H1 (cell line): ENCODE results near the gene ADAMTS9. TPM values are rescaled to one million over a fixed set of nuclear protein-coding genes. Genes with fewer than 3 reads are reported as not detected.

Experiments
- CTCF ChIA-PET: fragments of 300-600 bp; sonication (Branson Sonifier 250); formaldehyde crosslinking; loops from one replicate; lab custom pipeline; 2021; ENCODE audit not compliant: partially characterized antibody; lab: Charles Lee
- POLR2A ChIA-PET: fragments of 300-600 bp; sonication (Branson Sonifier 250); formaldehyde crosslinking; loops from one replicate; lab custom pipeline; 2021; ENCODE audit warnings: inconsistent platforms; ENCODE audit not compliant: partially characterized antibody; lab: Charles Lee
- DNase-seq, 2 experiments: peaks; one replicate each; pipeline versions ENCODE4 v3.0.0 to v3.0.0-alpha.2; 2010 to 2022; ENCODE audit warnings: low spot score in 2 of 2, low read depth in 1 of 2, mixed read lengths in 1 of 2
- FAIRE-seq: peaks from 2 replicates; lab custom pipeline; 2011; peaks lifted over from hg19 to GRCh38; lab: Jason Lieb, UNC
- H2AFZ ChIP-seq: 2 replicates; pipeline ENCODE4 v1.8.1; 2012; ENCODE audit warnings: low read length, inconsistent platforms
- H2AK5ac ChIP-seq: 2 replicates; pipeline ENCODE4 v1.6.1; 2013; ENCODE audit warnings: low read depth, low read length
- H2BK120ac ChIP-seq: replicated peaks from 2 replicates; pipeline ENCODE3; 2013; ENCODE audit warnings: low read depth, low read length, inconsistent platforms
- H2BK12ac ChIP-seq: 2 replicates; pipeline ENCODE4 v1.6.1; 2013; ENCODE audit warnings: low read depth, low read length
- H2BK15ac ChIP-seq: 2 replicates; pipeline ENCODE4 v1.6.1; 2013; ENCODE audit warnings: low read length
- H2BK20ac ChIP-seq: 2 replicates; pipeline ENCODE4 v1.6.1; 2013; ENCODE audit warnings: low read length
- H2BK5ac ChIP-seq: 2 replicates; pipeline ENCODE4 v1.6.1; 2013; ENCODE audit warnings: low read depth, low read length
- H3K14ac ChIP-seq: 2 replicates; pipeline ENCODE4 v1.6.1; 2013; ENCODE audit warnings: inconsistent platforms; ENCODE audit not compliant: insufficient read length
- H3K18ac ChIP-seq: 2 replicates; pipeline ENCODE4 v1.6.1; 2013; ENCODE audit warnings: low read length; ENCODE audit errors: extremely low read depth
- H3K23ac ChIP-seq: 2 replicates; pipeline ENCODE4 v1.6.1; 2013; ENCODE audit warnings: inconsistent platforms; ENCODE audit not compliant: insufficient read length
- H3K23me2 ChIP-seq: 2 replicates; pipeline ENCODE4 v1.6.1; 2013; ENCODE audit warnings: low read depth, low read length
- H3K27ac ChIP-seq: 2 replicates; pipeline ENCODE4 v1.6.1; 2011; ENCODE audit warnings: low read depth, low read length, inconsistent platforms
- H3K27me3 ChIP-seq, 4 experiments: replicated peaks in 1 of 4; 1 replicate in 1 of 4; 2 replicates in 3 of 4; pipeline versions ENCODE4 v1.6.1 to v1.8.1; 2011 to 2013; ENCODE audit warnings: low read length in 3 of 4, mild to moderate bottlenecking in 3 of 4, inconsistent platforms in 2 of 4, mixed read lengths in 2 of 4, moderate library complexity in 1 of 4; ENCODE audit not compliant: control insufficient read depth in 3 of 4, insufficient read depth in 3 of 4; ENCODE audit errors: extremely low read depth in 1 of 4
- H3K36me3 ChIP-seq, 4 experiments: 2 replicates each; pipeline versions ENCODE4 v1.6.1 to v1.8.1; 2011 to 2013; ENCODE audit warnings: mild to moderate bottlenecking in 4 of 4, low read length in 3 of 4, moderate library complexity in 2 of 4, control low read depth in 1 of 4, inconsistent platforms in 1 of 4; ENCODE audit not compliant: insufficient read depth in 4 of 4, control insufficient read depth in 2 of 4
- H3K4ac ChIP-seq: replicated peaks from 2 replicates; pipeline ENCODE3; 2013; ENCODE audit warnings: low read length, low read depth, mixed read lengths, inconsistent platforms; ENCODE audit not compliant: insufficient read length
- H3K4me1 ChIP-seq, 4 experiments: replicated peaks in 1 of 4; 1 replicate in 1 of 4; 2 replicates in 3 of 4; pipeline versions ENCODE4 v1.6.1 to v1.8.1; 2011 to 2013; ENCODE audit warnings: low read length in 3 of 4, inconsistent platforms in 2 of 4, mixed read lengths in 1 of 4; ENCODE audit not compliant: insufficient read depth in 4 of 4, control insufficient read depth in 3 of 4
- H3K4me2 ChIP-seq, 2 experiments: 2 replicates each; pipeline versions ENCODE4 v1.6.1 to v1.8.1; 2011 to 2013; ENCODE audit warnings: low read depth in 2 of 2, low read length in 2 of 2, control low read depth in 1 of 2, inconsistent platforms in 1 of 2, mild to moderate bottlenecking in 1 of 2; ENCODE audit not compliant: insufficient read depth in 1 of 2
- H3K4me3 ChIP-seq, 4 experiments: fragments of 200-600, 300-600 bp in 1 of 4; sonication (generic), shearing (Covaris generic), sonication (Bioruptor Twin) in 1 of 4; 2 replicates each; pipeline versions ENCODE4 v1.5.1 to v1.8.1; 2011 to 2016; ENCODE audit warnings: low read length in 4 of 4, low read depth in 3 of 4, control low read depth in 2 of 4, inconsistent platforms in 2 of 4, mild to moderate bottlenecking in 2 of 4, mixed read lengths in 1 of 4, moderate library complexity in 1 of 4; ENCODE audit not compliant: insufficient read depth in 2 of 4; ENCODE audit errors: extremely low read depth in 1 of 4
- H3K56ac ChIP-seq: replicated peaks from 2 replicates; pipeline ENCODE3; 2013; ENCODE audit warnings: low read depth, mild to moderate bottlenecking, mixed read lengths, low read length, inconsistent platforms; ENCODE audit not compliant: insufficient read length
- H3K79me1 ChIP-seq: 2 replicates; pipeline ENCODE4 v1.6.1; 2013; ENCODE audit warnings: low read depth, low read length, control low read depth
- H3K79me2 ChIP-seq, 2 experiments: 2 replicates each; pipeline versions ENCODE4 v1.6.1 to v1.8.1; 2012 to 2013; ENCODE audit warnings: low read length in 2 of 2, mild to moderate bottlenecking in 2 of 2, inconsistent platforms in 1 of 2; ENCODE audit not compliant: insufficient read depth in 2 of 2, control insufficient read depth in 1 of 2
- H3K9ac ChIP-seq, 4 experiments: replicated peaks in 1 of 4; 1 replicate in 1 of 4; 2 replicates in 3 of 4; pipeline versions ENCODE4 v1.6.1 to v1.8.1; 2011 to 2013; ENCODE audit warnings: low read depth in 3 of 4, low read length in 3 of 4, control low read depth in 2 of 4, mild to moderate bottlenecking in 2 of 4, moderate library complexity in 2 of 4, inconsistent platforms in 1 of 4; ENCODE audit errors: extremely low read depth in 1 of 4
- H3K9me3 ChIP-seq, 2 experiments: 2 replicates each; pipeline versions ENCODE4 v1.6.1 to v1.8.1; 2012 to 2013; ENCODE audit warnings: mild to moderate bottlenecking in 2 of 2, moderate library complexity in 2 of 2, control low read depth in 1 of 2, inconsistent platforms in 1 of 2, low read depth in 1 of 2, low read length in 1 of 2, mixed read lengths in 1 of 2; ENCODE audit not compliant: insufficient read depth in 2 of 2
- H4K20me1 ChIP-seq, 2 experiments: replicated peaks in 1 of 2; 2 replicates each; pipeline versions ENCODE3 to v1.8.1; 2011 to 2013; ENCODE audit warnings: inconsistent platforms in 2 of 2, low read length in 2 of 2, mild to moderate bottlenecking in 1 of 2; ENCODE audit not compliant: insufficient read depth in 2 of 2, control insufficient read depth in 1 of 2
- H4K5ac ChIP-seq: 2 replicates; pipeline ENCODE4 v1.6.1; 2013; ENCODE audit warnings: low read length, low read depth, mixed read lengths, inconsistent platforms; ENCODE audit not compliant: insufficient read length
- H4K8ac ChIP-seq: 2 replicates; pipeline ENCODE4 v1.8.0; 2013; ENCODE audit warnings: mild to moderate bottlenecking, moderate library complexity, low read length, inconsistent platforms; ENCODE audit not compliant: insufficient read depth; ENCODE audit errors: extremely low read depth
- H4K91ac ChIP-seq: replicated peaks from 2 replicates; pipeline ENCODE3; 2013; ENCODE audit warnings: low read length, mixed read lengths, inconsistent platforms; ENCODE audit not compliant: insufficient read length
- EZH2 ChIP-seq: fragments of 200-600 bp; sonication (generic); IDR thresholded peaks from 2 replicates; pipeline ENCODE4 v1.7.1; 2012; ENCODE audit warnings: low read depth, mild to moderate bottlenecking, moderate library complexity, low read length, inconsistent platforms; ENCODE audit not compliant: severe bottlenecking
- HDAC2 ChIP-seq, 2 experiments: fragments of 300-600 bp in 1 of 2; sonication (generic) in 1 of 2; IDR thresholded peaks; 2 replicates each; pipeline ENCODE4 v1.6.1; 2011 to 2012; ENCODE audit warnings: low read depth in 2 of 2, low read length in 2 of 2, mild to moderate bottlenecking in 2 of 2, moderate library complexity in 2 of 2, borderline replicate concordance in 1 of 2, inconsistent platforms in 1 of 2
- SIN3A ChIP-seq, 2 experiments: IDR thresholded peaks in 1 of 2; conservative IDR thresholded peaks in 1 of 2; 2 replicates each; pipeline ENCODE4 v1.6.1; 2011 to 2012; ENCODE audit warnings: low read length in 2 of 2, improper control_type of control experiment in 1 of 2, low read depth in 1 of 2, mild to moderate bottlenecking in 1 of 2
- TAF1 ChIP-seq: IDR thresholded peaks from 2 replicates; pipeline ENCODE4 v1.6.1; 2011; ENCODE audit warnings: mild to moderate bottlenecking, low read depth, low read length
- WGBS, 2 experiments: shearing (Covaris generic) in 1 of 2; methylation state at CpG; one replicate each; pipeline versions ENCODE4 v1.1.6 to v1.1.7; 2013 to 2015; ENCODE audit warnings: low lambda C conversion rate in 2 of 2, mixed read lengths in 2 of 2, inconsistent platforms in 1 of 2, low coverage in 1 of 2, missing lambda C conversion rate in 1 of 2; ENCODE audit not compliant: insufficient replicate concordance in 2 of 2, insufficient coverage in 1 of 2, insufficient read length in 1 of 2; ENCODE audit errors: extremely low coverage in 1 of 2, missing lambda C conversion rate in 1 of 2; 5-methylcytosine and 5-hydroxymethylcytosine counted together
- polyA plus RNA-seq, 7 experiments: library from polyadenylated mRNA; depleted of rRNA in 3 of 7; stranded (reverse) in 5 of 7; unstranded in 2 of 7; fragments of >200 nt in 5 of 7; fragments of 200-250 nt in 2 of 7; gene quantifications; 1 replicate in 5 of 7; 2 replicates in 1 of 7; 4 replicates in 1 of 7; pipeline versions ENCODE4 v1.2.1 to v1.2.3, GENCODE V29; 2011 to 2013; ENCODE audit warnings: missing spikeins in 2 of 7, mixed read lengths in 2 of 7
- total RNA-seq: library from RNA; stranded (reverse); fragmentation: NEBNext Ultra II Directional; extraction: Animal tissue kit (Norgen Biotek cat#: 25700); gene quantifications from 2 replicates; pipeline ENCODE4 v1.2.1, GENCODE V29; 2021

The ADAMTS9 gene
- total and polyA plus RNA-seq, 2 of the 8 experiments (the other 6 are each of a cell fraction or from before 2014, with no cell fraction given), result 0.20 to 0.41 TPM

DNA sequence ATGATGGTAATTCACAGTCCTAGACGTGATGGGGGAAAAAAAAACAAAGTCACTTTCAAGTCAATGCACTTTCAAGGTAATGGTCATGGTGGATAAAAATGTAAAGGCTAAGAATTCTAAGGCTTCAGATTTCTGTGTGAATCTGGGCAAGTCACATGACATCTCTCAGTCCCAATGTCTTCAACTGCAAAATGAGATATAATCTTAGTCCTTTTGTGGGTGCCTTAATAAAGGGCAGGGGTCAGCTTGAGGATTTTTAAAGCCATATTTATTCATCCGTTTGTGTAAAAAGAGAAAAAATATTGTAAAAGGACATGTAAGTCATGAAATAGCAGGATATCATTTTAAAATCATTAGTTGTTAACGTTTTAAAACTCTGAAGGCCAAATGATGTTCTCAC, 83.5 kb downstream of the ADAMTS9 start:
- no peak overlapping the region for H3K4me2 ChIP-seq
- no peaks in the 10 kb centered on the region for H3K23me2 ChIP-seq
- H2AFZ ChIP-seq, result no peak overlapping the region
- no peak overlapping the region for H4K5ac ChIP-seq
- no peak overlapping the region for H3K18ac ChIP-seq
- no peak overlapping the region for H3K23ac ChIP-seq
- H3K4me1 ChIP-seq, result no peaks in the 10 kb centered on the region
- no peak overlapping the region for H3K4me3 ChIP-seq
- FAIRE-seq, result no peak
- no peaks in the 10 kb centered on the region for H3K79me1 ChIP-seq
- H2BK20ac ChIP-seq, result no peak overlapping the region
- H4K20me1 ChIP-seq, result no peaks in the 10 kb centered on the region
- 80% methylated on average over 3 of the region's 3 CpGs; no CpG with 5 or more reads in 1 of the 2 experiments for WGBS, 2 experiments
- no peak overlapping the region for H4K8ac ChIP-seq
- H2BK15ac ChIP-seq, result no peak overlapping the region
- ChIA-PET POLR2A (interaction anchor here (0.5 kb wide), 1 partner anchor 77 kb away, joined by 3 read pairs; no protein-coding TSS in a partner anchor), CTCF (interaction anchor here (1.2 kb wide), 1 partner anchor 23 kb away, joined by 3 read pairs; no protein-coding TSS in a partner anchor)
- H3K4ac ChIP-seq, result no peak overlapping the region
- no peak overlapping the region for H2AK5ac ChIP-seq
- no peak overlapping the region for H3K14ac ChIP-seq
- no peak overlapping the region for H2BK5ac ChIP-seq
- no peak overlapping the region for H2BK120ac ChIP-seq
- H3K36me3 ChIP-seq, result no peaks in the 10 kb centered on the region
- H3K9me3 ChIP-seq, result no peaks in the 10 kb centered on the region
- H4K91ac ChIP-seq, result no peak overlapping the region
- H3K27ac ChIP-seq, result no peak overlapping the region
- H3K56ac ChIP-seq, result no peak overlapping the region
- no peaks in the 10 kb centered on the region; a peak in 1 of 7 replicates for H3K27me3 ChIP-seq
- no peak for DNase-seq
- no peaks in the 10 kb centered on the region for H3K79me2 ChIP-seq
- no peak overlapping the region for H3K9ac ChIP-seq
- H2BK12ac ChIP-seq, result no peak overlapping the region
- TF ChIP-seq HDAC2 (IDR thresholded peaks at IDR 0.05; ENCODE audit: borderline replicate concordance in 1 of 2, low read depth in 2 of 2, low read length in 2 of 2), result no peak
- TF ChIP-seq EZH2, result no peak
- TF ChIP-seq TAF1, result no peak
- no peak for TF ChIP-seq SIN3A (conservative IDR thresholded peaks at IDR 0.05 in 1 of 2, IDR thresholded peaks at IDR 0.05 in 1 of 2; ENCODE audit: low read depth in 1 of 2, low read length in 2 of 2)
